Measurements from ENCODE around the gene PXN.

PXN gene

DNA sequence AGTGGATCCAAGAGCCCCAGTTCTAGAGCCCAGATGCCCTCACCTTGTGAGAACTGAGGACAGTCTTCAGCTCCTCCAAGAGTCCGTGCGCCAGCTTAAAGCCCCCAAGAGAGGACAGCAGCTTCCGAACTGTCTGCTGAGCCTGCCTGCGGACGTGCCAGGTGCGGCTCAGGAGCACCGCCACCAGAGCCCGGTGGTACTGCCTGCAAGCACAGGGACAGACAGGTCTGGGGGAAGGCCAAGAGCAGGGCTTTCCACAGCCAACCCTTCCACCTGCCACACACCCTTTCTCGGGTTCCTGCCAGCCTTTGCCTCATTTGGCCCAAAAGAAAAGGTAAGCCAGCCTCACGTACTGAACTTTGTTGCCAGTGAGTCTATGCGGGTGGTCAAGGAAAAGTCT, 101.2 kb downstream of the PXN start:
- DNase-seq, result no peak

DNA sequence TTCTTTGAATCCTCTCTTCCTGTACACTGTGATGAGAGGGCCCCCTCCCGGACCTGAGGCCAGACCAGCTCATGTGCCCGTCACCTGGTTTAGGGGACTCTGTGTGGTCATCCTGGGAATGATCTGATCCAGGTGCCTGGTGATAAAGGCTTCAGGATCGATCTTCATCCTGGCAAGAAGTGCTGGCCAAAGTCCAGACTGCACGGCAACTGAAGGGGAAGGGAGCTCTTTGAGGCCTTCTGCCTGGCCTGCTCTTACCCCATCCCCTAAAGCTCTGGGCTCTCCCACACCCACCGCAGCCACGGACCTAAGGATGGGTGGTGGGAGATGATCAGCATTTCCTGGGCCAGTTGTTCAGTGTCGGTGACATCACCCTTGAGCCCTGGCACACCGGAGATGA, 102.8 kb downstream of the PXN start:
- DNase-seq, result no peak

DNA sequence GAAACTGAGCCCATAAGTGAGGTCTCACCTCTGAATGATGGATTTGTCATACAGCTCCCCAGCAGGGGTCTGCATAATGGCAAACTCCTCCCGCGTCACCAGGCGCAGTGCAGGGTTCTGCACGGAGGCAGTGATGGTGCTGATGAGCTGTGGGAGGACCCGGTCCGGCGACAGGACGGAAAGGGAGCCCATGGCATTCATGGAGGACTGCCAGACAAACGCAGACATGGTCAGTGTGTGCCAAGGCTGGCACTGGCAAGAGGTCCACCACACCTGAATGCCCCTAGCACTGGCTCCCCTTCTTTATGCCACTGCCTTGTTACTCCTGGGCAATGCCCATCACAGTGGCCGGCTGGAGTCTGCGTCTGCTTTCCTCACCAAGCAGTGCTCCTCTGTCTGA, 103.7 kb downstream of the PXN start:
- DNase-seq, result no peak

Measured in NCI-H187 treated with DMSO at 0.1 percent for 48 hours (cell line).